Measurements from ENCODE around the gene C5orf52. TPM values are rescaled to one million over a fixed set of nuclear protein-coding genes. Genes with fewer than 3 reads are reported as not detected.

C5orf52 gene
- total RNA-seq, 1 donor from 2014 or later = not detected

GRCh38 chr5:157710431-157710830, 39.1 kb downstream of the C5orf52 start:
- Histone ChIP-seq H3K27me3 (ENCODE audit: control insufficient read depth, insufficient read depth, low read length) (no peaks in the 10 kb centered on the region), H3K4me3 (ENCODE audit: low read depth, low read length) (no peak overlapping the region), H3K36me3 (ENCODE audit: control insufficient read depth, insufficient read depth, low read length) (no peaks in the 10 kb centered on the region)
- FAIRE-seq (no peak), DNase-seq (ENCODE audit: low read depth) (no peak)
- no peak for TF ChIP-seq CTCF (IDR thresholded peaks at IDR 0.05; ENCODE audit: insufficient read depth, low read length, severe bottlenecking)

- Histone ChIP-seq H3K27me3 (ENCODE audit: control insufficient read depth, insufficient read depth, low read length) (no peaks in the 10 kb centered on the region), H3K36me3 (ENCODE audit: control insufficient read depth, insufficient read depth, low read length) (no peaks in the 10 kb centered on the region), H3K4me3 (ENCODE audit: low read depth, low read length) (no peak overlapping the region)
- no peak for FAIRE-seq
- no peak for TF ChIP-seq CTCF (IDR thresholded peaks at IDR 0.05; ENCODE audit: insufficient read depth, low read length, severe bottlenecking)
- DNase-seq (ENCODE audit: low read depth) = peak; percentile 77
These were observed 39.5 kb downstream of the C5orf52 start for GRCh38 chr5:157710882-157711281.

GRCh38 chr5:157713830-157714595, 42.7 kb downstream of the C5orf52 start:
- no peak overlapping the region for H3K4me3 ChIP-seq (ENCODE audit: low read depth, low read length)
- FAIRE-seq (no peak), DNase-seq (ENCODE audit: low read depth) (no peak)
- no peaks in the 10 kb centered on the region for H3K27me3 ChIP-seq (ENCODE audit: control insufficient read depth, insufficient read depth, low read length)
- no peak for TF ChIP-seq CTCF (IDR thresholded peaks at IDR 0.05; ENCODE audit: insufficient read depth, low read length, severe bottlenecking)
- H3K36me3 ChIP-seq (ENCODE audit: control insufficient read depth, insufficient read depth, low read length) = no peaks in the 10 kb centered on the region

- TF ChIP-seq CTCF (IDR thresholded peaks at IDR 0.05; ENCODE audit: insufficient read depth, low read length, severe bottlenecking) = no peak
- no peaks in the 10 kb centered on the region for H3K27me3 ChIP-seq (ENCODE audit: control insufficient read depth, insufficient read depth, low read length)
- no peak for FAIRE-seq
These were observed 43.2 kb downstream of the C5orf52 start for GRCh38 chr5:157714596-157714864.

GRCh38 chr5:157718519-157718918, 47.2 kb downstream of the C5orf52 start:
- no peak overlapping the region for H3K4me3 ChIP-seq (ENCODE audit: low read depth, low read length)
- DNase-seq (ENCODE audit: low read depth) (peak; percentile 51), FAIRE-seq (no peak)
- peak; percentile 36 for TF ChIP-seq CTCF (IDR thresholded peaks at IDR 0.05; ENCODE audit: insufficient read depth, low read length, severe bottlenecking)
- H3K27me3 ChIP-seq (ENCODE audit: control insufficient read depth, insufficient read depth, low read length) = no peaks in the 10 kb centered on the region
- no peaks in the 10 kb centered on the region for H3K36me3 ChIP-seq (ENCODE audit: control insufficient read depth, insufficient read depth, low read length)

More at GRCh38 chr5:157714596-157714864, 43.2 kb downstream of the C5orf52 start:
- Histone ChIP-seq H3K4me3 (ENCODE audit: low read depth, low read length) (no peak overlapping the region), H3K36me3 (ENCODE audit: control insufficient read depth, insufficient read depth, low read length) (no peaks in the 10 kb centered on the region)
- DNase-seq (ENCODE audit: low read depth) = peak; percentile 12

- no peak for TF ChIP-seq CTCF (IDR thresholded peaks at IDR 0.05; ENCODE audit: insufficient read depth, low read length, severe bottlenecking)
- H3K27me3 ChIP-seq (ENCODE audit: control insufficient read depth, insufficient read depth, low read length) = no peaks in the 10 kb centered on the region
- DNase-seq (ENCODE audit: low read depth) (no peak), FAIRE-seq (no peak)
- no peak overlapping the region for H3K4me3 ChIP-seq (ENCODE audit: low read depth, low read length)
- H3K36me3 ChIP-seq (ENCODE audit: control insufficient read depth, insufficient read depth, low read length) = no peaks in the 10 kb centered on the region
These were observed 47.9 kb downstream of the C5orf52 start for GRCh38 chr5:157719245-157719644.
